DMS 273 (cell line): ENCODE data around the gene MUS81.
"Not testable (repeated sequence)": the region's sequence is repeated elsewhere in the genome, so short reads cannot be mapped to it uniquely, and the experiment has no call there.

Experiments used
- DNase-seq: peaks from one replicate; lab custom pipeline; 2025; ENCODE audit not compliant: unreplicated experiment; lab: John Stamatoyannopoulos, UW

MUS81 gene, protein sequence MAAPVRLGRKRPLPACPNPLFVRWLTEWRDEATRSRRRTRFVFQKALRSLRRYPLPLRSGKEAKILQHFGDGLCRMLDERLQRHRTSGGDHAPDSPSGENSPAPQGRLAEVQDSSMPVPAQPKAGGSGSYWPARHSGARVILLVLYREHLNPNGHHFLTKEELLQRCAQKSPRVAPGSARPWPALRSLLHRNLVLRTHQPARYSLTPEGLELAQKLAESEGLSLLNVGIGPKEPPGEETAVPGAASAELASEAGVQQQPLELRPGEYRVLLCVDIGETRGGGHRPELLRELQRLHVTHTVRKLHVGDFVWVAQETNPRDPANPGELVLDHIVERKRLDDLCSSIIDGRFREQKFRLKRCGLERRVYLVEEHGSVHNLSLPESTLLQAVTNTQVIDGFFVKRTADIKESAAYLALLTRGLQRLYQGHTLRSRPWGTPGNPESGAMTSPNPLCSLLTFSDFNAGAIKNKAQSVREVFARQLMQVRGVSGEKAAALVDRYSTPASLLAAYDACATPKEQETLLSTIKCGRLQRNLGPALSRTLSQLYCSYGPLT

DNA sequence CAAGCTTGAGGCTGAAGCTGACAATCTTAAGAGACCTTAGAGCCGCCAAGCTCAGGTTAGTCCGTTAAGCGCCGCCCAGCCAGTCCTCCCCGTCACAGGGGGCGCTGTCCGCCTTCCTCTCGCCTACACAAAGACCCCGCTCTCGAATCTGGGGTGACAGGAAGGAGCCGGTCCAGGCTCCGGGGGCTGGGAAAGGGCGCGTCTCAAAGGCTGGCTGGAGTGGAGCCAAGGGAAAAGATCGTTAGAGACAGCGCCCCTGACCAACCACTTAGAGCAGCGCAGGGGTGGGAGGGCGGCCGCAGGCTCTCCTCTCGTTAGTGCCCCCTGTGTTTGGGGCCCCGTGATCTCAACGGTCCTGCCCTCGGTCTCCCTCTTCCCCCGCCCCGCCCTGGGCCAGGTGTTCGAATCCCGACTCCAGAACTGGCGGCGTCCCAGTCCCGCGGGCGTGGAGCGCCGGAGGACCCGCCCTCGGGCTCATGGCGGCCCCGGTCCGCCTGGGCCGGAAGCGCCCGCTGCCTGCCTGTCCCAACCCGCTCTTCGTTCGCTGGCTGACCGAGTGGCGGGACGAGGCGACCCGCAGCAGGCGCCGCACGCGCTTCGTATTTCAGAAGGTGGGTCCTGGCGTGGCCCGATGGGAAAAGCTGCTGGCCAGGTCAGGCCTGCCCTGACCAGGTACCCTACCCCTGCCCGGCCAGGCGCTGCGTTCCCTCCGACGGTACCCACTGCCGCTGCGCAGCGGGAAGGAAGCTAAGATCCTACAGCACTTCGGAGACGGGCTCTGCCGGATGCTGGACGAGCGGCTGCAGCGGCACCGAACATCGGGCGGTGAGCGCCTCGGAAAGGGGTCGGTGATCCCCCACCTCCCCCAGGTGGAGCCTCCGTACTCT, at the start of gene MUS81:
Gene MUS81 (plus strand): TSS at position 156 of the 887 bp plus-strand sequence. CDS start 321 bp downstream, at position 477.
- peak; percentile 99 for DNase-seq

- peak; percentile 37 for DNase-seq
These were observed 48.3 kb upstream of the MUS81 start for GRCh38 chr11:65811764-65812475.

- DNase-seq, result no peak
These were observed 45.9 kb upstream of the MUS81 start for GRCh38 chr11:65814131-65814985.

- no peak for DNase-seq
These were observed 45.2 kb upstream of the MUS81 start for GRCh38 chr11:65814986-65815565.

DNA sequence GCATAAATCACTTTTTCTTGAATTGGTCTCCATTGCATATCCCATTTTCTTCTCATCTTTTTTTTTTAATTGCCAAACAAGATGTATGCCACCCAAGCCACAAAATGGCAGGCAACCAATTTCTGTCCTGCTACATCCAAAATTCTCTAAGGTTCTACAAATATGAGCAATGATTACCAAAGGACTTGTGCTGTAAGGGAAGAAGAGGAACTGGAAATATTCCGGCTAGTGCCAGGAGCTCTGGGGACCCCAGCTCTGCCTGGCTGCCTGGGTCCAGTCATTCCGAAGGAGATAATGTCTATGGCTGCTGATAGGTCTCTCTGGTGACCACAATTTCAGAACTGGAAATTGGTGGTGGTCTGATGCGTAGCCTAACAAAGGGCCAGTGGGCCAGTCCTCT, 43.5 kb upstream of the MUS81 start:
- no peak for DNase-seq

DNA sequence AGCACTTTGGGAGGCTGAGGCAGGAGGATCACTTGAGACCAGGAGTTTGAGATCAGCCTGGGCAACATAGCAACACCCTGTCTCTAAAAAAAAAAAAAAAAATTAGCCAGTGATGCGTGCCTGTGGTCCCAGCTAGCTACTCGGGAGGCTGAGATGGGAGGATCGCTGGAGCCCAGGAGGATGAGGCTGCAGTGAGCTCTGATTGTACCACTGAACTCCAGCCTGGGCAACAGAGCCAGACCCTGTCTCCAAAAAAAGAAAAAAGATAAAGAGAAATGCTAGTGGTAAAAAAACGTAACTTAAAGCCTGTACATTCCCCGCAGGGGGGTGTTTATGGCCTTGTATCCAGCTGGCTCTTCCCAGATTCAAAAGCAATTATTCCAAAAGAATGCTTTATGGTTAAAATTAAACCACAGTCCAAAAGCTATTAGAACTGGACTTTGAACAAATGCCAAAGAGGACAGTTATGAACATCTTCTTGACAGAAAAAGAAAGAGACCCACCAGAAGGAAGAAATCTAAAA, 42.9 kb upstream of the MUS81 start:
- DNase-seq, result peak; percentile 19

GRCh38 chr11:65817835-65818680, 42.2 kb upstream of the MUS81 start:
- DNase-seq, result peak; percentile 92

GRCh38 chr11:65821107-65821506, 39.1 kb upstream of the MUS81 start:
- no peak for DNase-seq

DNA sequence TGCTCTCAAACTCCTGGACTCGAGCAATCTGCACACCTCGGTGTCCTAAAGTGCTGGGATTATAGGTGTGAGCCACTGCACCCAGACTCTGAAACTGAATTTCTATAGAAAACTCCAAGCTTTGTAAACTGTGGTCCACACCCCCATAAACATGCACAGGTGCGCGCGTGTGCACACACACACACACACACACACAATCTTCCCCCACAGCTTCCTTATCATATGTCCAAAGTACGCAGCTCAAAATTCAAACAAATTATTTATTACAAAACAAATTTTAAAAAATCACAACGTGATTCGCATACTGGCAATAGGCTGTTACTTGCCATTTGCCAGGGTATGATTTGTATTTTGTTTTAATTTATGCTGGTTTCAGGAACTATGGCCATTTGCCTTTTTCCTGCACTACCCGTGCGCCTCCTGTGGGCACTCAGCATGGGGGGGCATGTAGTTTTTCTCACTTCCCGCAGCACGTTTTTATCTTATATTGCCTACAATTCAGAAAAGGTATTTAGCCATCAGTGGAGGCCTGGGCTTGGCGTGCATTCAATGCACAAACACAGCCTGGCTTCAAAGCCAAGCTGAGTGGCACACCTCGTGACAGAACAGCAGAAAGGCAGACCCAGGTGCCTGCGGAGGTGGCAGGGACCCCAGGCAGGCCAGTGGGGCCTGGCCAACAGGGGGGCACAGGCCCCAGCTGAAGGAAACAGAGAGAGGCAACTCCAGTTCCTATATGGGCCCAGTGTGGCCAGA, 37.3 kb upstream of the MUS81 start:
- no peak for DNase-seq

GRCh38 chr11:65826984-65827735, 33.1 kb upstream of the MUS81 start:
- no peak for DNase-seq

- DNase-seq, result no peak
These were observed 30.8 kb upstream of the MUS81 start for GRCh38 chr11:65829459-65829858.

- DNase-seq, result not testable (repeated sequence)
These were observed 28.0 kb upstream of the MUS81 start for GRCh38 chr11:65832231-65832630.

GRCh38 chr11:65833297-65834030, 26.8 kb upstream of the MUS81 start, which contains the start of gene SNX32:
Gene SNX32, plus strand, starts transcription at chr11:65833963. Its CDS starts 103 bp downstream, at chr11:65834066.
- peak; percentile 89 for DNase-seq

DNA sequence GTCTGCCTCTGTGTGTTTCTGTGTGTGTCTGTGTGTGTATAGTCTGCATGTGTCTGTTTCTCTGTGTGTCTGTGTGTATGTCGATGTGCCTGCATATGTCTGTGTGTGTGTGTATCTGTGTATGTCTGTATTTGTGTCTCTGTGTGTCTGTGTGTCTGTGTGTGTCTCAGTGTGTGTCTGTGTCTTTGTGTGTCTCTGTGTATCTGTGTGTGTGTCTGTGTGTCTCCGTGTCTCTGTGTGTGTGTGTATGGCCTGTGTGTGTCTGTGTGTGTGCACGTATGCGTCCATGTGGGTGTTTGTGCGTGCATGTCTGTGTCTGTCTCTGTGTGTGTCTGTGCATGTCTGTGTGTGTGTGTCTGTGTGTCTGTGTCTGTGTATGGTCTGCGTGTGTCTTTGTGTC, 26.0 kb upstream of the MUS81 start:
- DNase-seq, result no peak

DNA sequence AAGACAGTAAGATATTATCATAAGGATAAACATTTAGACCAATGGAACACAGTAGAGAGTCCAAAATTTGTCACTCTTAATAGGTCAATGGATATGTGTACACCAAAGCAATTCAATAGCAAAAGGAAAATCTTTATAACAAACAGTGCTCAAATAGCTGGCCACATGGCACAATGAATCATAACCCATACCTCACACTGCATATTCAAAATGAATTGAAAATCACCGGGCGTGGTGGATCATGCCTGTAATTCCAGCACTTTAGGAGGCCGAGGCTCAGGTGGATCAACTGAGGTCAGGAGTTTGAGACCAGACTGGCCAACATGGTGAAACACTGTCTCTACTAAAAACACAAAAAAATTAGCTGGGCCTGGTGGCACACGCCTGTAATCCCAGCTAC, 18.1 kb upstream of the MUS81 start:
- DNase-seq, result no peak

DNA sequence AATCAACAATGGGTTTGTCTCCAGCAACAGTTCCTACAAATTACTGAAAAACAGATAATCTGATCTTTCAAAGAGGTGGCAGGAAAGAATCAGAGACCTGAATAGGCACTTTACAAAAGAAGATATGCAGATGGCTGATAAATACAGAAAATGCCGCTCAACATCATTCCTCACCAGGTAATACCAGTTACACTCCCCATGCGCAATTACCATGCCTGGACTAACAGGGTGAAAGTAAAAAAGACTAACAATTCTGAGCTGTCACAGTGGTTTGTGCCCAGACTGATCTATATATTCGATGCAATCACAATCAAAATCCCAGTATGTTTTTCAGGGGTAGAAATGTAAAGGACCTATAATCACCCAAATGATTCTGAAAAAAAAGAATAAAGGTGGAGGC, 16.4 kb upstream of the MUS81 start:
- no peak for DNase-seq
